ENCODE measurements around the gene ESPN. TPM values are rescaled to one million over a fixed set of nuclear protein-coding genes. Genes with fewer than 3 reads are reported as not detected.

ESPN gene
- total RNA-seq, 1 donor from 2014 or later = 0.18 TPM

DNA sequence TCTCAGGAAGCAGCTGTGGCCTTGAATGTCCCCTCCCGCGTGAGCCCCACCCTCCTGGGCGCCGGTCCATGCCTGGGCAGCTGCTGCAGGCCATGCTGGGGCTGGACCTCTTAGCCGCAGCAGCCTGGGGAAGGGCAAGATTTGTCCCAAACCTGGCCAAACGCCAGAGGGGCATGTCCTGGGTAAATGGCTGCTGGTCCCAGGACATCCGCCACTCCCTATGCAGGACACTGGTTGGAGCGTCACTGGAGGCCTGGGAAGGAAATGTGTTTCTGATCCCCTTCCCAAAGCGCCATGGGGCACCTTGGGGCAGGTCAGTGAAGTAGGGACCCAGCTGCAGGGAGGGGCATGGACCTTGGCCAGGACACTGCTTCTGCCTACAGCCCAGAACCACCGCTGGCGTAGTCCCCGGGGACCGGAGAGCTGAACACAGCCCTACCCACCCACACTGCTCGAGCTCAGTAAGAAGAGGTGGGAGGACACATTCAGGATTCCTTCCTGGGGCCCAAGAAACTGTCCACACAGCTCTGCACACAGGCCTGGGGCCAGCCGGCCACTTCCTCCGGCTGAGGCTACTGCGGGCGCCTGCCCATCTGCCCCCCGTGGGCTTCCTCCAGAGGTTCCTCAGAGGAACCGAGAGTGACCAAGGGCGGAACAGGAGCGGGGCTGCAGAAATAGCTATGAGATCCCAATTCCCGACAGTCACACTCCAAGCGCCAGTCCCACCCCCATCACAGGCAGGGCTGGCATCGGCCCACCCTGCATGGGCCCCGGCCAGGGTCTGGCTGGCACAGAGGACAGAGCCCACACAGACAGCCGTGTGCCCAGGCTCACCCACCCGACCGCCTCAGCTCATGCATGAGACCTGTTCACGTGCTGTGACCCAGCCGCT is 77.7 kb downstream of the ESPN start:
- Mint-ChIP-seq H3K27ac (no peak overlapping the region), H3K27me3 (peaks cover 27% of the 10 kb centered on the region), H3K36me3 (ENCODE audit: low read depth) (no peaks in the 10 kb centered on the region), H3K4me1 (peaks cover 6% of the 10 kb centered on the region), H3K9me3 (no peaks in the 10 kb centered on the region), H3K4me3 (no peak overlapping the region)
- ATAC-seq (ENCODE audit: low read depth) (no peak), DNase-seq (no peak)
- POLR2A ChIA-PET = no interaction called here
- intact Hi-C loops (cut with micrococcal nuclease) = no loop called here
- CTCF ChIA-PET = no interaction called here
- TF ChIP-seq, protein P1, sequence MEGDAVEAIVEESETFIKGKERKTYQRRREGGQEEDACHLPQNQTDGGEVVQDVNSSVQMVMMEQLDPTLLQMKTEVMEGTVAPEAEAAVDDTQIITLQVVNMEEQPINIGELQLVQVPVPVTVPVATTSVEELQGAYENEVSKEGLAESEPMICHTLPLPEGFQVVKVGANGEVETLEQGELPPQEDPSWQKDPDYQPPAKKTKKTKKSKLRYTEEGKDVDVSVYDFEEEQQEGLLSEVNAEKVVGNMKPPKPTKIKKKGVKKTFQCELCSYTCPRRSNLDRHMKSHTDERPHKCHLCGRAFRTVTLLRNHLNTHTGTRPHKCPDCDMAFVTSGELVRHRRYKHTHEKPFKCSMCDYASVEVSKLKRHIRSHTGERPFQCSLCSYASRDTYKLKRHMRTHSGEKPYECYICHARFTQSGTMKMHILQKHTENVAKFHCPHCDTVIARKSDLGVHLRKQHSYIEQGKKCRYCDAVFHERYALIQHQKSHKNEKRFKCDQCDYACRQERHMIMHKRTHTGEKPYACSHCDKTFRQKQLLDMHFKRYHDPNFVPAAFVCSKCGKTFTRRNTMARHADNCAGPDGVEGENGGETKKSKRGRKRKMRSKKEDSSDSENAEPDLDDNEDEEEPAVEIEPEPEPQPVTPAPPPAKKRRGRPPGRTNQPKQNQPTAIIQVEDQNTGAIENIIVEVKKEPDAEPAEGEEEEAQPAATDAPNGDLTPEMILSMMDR (IDR thresholded peaks at IDR 0.05) = no peak

DNA sequence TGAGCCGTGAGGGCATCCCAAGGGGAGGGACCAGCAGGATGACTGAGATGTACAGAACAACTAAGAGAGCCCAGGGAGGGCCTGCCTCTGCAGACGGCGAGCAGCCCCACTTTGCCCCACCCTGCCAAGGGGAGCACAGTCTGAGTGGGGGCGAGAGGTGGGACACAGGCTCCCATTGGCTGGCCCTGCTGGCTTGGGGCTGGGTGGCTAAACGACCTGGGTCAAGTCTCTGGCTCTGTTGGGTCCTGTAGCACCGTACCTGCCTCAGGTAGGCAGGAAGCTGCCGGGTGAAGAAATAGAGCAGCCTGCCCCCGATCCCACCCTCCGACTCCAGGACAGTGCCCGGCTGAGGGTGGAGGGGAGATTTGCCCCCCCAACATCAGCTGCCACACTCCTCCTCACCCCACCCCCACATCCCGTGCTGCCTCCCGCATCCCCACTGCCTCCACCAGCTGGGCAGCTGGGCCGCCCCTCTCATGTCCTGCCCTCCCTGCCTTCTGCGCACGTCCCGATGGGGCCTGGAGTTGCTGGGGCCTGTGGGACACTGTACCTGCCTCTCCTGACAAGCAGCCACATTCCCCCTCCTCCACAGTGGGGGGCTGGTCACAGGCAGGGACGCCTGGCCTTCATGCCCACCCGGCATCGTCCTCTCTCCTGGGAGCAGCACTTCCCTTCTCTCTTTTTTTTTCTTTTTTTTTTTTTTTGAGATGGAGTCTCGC is 79.5 kb downstream of the ESPN start:
- DNase-seq = no peak
- H3K36me3 Mint-ChIP-seq (ENCODE audit: low read depth) = no peaks in the 10 kb centered on the region
- ATAC-seq (ENCODE audit: low read depth) = no peak
- peaks cover 18% of the 10 kb centered on the region for H3K27me3 Mint-ChIP-seq
- TF ChIP-seq, protein P1 (IDR thresholded peaks at IDR 0.05) = no peak
- no peaks in the 10 kb centered on the region for H3K9me3 Mint-ChIP-seq
- H3K4me1 Mint-ChIP-seq = peaks cover under 1% of the 10 kb centered on the region
- intact Hi-C loops (cut with micrococcal nuclease) = no loop called here
- ChIA-PET POLR2A (no interaction called here), CTCF (no interaction called here)
- no peak overlapping the region for H3K4me3 Mint-ChIP-seq
- H3K27ac Mint-ChIP-seq = no peak overlapping the region

DNA sequence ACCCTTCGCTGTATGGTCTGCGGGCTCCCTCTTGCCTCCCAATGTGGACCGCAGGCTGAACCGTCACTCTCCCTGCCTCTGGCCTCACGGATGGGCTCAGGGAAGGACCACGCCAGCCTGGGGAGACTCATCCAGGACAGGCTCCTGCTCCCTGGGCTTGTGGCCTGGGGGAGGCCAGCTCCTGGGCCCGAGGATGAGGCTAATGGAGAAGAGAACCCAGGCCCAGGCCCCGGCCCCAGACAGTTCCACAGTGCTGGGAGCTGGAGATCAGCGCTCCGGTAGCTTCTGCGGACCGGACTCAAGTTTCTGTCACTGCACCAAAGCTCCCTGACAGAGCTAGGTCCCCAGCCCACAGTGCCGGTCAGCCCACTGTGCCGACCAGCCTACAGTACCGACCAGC is 80.3 kb downstream of the ESPN start:
- POLR2A ChIA-PET = no interaction called here
- intact Hi-C loops (cut with micrococcal nuclease) = no loop called here

DNA sequence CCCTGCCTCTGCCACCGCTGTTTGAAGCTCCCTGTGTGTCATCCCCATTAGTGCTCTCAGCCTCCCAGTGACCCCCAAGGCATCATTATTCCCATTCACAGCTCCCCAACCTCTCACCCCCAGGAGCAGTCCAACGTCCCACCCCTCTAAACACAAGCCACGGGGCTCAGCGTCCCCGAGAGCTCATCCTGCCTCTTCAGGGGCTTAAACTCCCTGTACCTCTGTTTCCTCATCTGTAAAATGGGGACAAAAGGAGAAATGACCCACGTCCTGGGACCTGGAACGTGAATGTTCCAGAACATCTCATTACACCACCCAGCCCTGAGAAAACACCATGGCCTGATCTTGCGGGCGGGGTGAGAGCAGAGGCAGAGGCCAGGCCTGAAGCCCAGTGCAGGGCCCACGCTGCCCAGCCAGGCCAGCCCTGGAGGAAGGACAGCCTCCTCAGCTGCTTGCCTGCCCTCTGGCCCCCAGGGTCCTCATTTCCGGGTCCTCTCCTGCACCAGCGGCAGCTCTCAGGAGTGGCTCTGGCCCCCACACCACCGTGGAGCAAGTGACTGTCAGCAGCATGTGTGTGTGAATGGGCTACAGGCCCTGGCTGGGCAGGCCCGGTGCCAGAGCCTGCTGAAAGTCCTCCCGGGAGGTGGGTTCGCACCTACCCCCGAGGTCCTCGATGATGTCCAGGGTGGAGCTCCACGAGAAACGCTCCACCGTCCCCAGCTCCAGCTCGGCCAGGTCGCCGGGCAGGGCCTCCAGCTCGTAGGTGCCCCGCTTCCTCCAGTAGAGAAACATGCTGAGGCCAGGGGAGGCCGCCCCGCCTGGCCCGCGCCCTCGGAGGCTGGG is 81.0 kb downstream of the ESPN start:
- ChIA-PET CTCF (interaction anchor here (0.6 kb wide), 1 partner anchor 15 kb away, joined by 3 read pairs; no protein-coding TSS in a partner anchor), POLR2A (no interaction called here)
- Mint-ChIP-seq H3K9me3 (no peaks in the 10 kb centered on the region), H3K4me1 (peaks cover 3% of the 10 kb centered on the region), H3K36me3 (ENCODE audit: low read depth) (no peaks in the 10 kb centered on the region), H3K4me3 (no peak overlapping the region), H3K27me3 (peaks cover 14% of the 10 kb centered on the region), H3K27ac (no peak overlapping the region)
- DNase-seq = no peak
- intact Hi-C loops (cut with micrococcal nuclease) = no loop called here
- TF ChIP-seq, protein P1 (IDR thresholded peaks at IDR 0.05) = no peak
- ATAC-seq (ENCODE audit: low read depth) = no peak

More for the DNA sequence above, 80.3 kb downstream of the ESPN start:
- Mint-ChIP-seq H3K4me3 (no peak overlapping the region), H3K36me3 (ENCODE audit: low read depth) (no peaks in the 10 kb centered on the region), H3K27ac (no peak overlapping the region), H3K4me1 (peaks cover 3% of the 10 kb centered on the region), H3K9me3 (no peaks in the 10 kb centered on the region), H3K27me3 (peaks cover 14% of the 10 kb centered on the region)
- DNase-seq (no peak), ATAC-seq (ENCODE audit: low read depth) (no peak)
- CTCF ChIA-PET = no interaction called here
- TF ChIP-seq, protein P1 (IDR thresholded peaks at IDR 0.05) = no peak
